HG02938 (cell line): ENCODE results near the gene NXPE3.
"Not testable (repeated sequence)": the region's sequence is repeated elsewhere in the genome, so short reads cannot be mapped to it uniquely, and the experiment has no call there.

Source experiments
- ATAC-seq: cut with Tn5 transposase; IDR thresholded peaks from one replicate; pipeline ENCODE4 v1.9.1; 2021; ENCODE audit warnings: mild to moderate bottlenecking, moderate library complexity; ENCODE audit not compliant: unreplicated experiment

The NXPE3 gene

GRCh38 chr3:101851072-101851770 lies 72.2 kb downstream of the NXPE3 start:
- no peak for ATAC-seq

DNA sequence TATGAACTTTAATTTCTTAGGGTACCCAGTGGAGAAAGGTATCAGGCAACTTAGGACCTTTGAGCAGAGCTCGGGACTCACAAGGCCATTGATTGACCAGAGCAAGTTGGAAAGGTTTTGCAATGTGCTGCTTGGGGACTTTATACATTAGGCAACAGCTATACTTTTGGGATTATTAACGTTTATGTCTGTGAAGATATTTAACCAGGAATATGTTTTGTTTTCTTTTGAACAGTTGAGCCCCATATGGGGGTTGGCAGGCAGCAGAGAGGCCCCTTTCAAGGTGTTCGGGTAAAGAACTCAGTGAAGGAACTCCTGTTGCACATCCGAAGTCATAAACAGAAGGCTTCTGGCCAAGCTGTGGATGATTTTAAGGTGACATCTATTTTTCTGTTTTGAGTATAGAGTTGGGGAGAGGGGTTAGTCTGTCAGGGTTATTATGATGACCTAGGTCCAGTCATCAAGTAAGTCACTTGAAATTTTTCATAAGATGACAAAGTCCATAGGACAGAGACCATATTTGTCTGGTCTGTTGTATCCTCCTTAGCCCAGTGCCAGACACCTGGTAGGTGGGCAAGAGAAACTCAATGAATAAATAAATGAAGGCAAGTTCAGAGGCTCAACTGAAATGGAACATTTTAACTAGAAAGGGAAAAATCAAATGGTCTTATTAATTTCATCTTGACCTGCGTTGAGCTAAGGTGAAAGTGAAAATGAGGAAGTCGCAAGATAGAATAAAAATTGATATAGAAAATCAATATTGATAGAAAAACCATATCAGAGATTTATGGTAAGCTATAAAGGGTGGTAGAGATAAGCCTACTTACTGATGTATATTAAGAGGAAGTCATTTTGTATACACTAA lies 73.1 kb downstream of the NXPE3 start:
- no peak for ATAC-seq

DNA sequence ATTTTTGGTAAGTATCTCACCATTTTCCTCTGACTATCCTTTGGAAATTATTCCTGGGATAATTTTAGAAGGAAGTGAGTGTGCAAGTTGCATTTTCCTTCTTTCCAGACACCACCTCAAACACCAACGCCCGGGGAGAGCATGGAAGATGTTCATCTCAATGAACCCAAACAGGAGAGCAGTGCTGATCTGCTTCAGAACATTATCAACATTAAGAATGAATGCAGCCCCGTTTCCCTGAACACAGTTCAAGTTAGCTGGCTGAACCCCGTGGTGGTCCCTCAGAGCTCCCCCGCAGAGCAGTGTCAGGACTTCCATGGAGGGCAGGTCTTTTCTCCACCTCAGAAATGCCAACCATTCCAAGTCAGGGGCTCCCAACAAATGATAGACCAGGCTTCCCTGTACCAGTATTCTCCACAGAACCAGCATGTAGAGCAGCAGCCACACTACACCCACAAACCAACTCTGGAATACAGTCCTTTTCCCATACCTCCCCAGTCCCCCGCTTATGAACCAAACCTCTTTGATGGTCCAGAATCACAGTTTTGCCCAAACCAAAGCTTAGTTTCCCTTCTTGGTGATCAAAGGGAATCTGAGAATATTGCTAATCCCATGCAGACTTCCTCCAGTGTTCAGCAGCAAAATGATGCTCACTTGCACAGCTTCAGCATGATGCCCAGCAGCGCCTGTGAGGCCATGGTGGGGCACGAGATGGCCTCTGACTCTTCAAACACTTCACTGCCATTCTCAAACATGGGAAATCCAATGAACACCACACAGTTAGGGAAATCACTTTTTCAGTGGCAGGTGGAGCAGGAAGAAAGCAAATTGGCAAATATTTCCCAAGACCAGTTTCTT lies 74.2 kb downstream of the NXPE3 start:
- ATAC-seq, result no peak

GRCh38 chr3:101853982-101854381 lies 75.0 kb downstream of the NXPE3 start:
- ATAC-seq, result no peak

DNA sequence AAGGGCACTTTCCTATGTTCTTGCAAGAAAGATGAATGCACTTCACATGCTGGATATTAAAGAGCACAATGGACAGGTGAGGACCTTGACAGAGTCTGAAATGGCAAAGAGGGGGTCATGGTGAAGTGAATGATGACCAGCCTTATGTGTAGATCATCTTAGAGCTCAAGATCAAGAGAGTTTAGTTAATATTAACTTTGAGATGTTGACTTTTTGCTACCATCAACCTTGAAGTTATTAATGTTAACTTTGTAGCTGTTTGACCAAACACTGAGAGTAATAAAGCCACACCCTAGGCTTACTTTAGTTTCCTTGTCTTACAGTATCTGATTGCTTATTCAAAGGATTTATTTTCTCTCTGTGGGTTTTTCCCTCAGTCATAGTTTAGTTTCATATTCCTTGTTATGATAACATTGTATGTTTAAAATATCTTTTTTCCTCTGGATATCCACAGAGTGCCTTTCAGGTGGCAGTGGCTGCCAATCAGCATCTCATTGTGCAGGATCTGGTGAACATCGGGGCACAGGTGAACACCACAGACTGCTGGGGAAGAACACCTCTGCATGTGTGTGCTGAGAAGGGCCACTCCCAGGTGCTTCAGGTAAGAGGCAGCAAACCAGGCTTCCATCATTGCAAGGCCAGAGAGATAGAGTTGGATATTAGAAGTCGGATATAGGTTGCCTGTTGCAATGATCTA lies 75.7 kb downstream of the NXPE3 start:
- no peak for ATAC-seq

DNA sequence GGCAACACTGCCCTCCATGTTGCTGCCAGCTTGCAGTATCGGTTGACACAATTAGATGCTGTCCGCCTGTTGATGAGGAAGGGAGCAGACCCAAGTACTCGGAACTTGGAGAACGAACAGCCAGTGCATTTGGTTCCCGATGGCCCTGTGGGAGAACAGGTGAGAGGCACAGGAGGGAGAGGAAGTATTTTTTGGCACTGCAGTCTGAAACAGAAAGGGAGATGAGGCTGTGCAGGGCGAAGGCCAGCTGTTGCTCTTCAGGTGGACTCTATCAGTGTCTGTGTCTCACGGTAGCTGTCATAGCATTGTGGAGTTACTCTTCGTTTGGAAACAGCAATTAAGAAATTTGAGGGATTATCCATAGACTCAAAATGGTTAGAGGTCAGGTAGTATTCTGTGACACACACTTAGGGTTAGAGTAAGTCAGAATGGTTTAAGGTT lies 78.3 kb downstream of the NXPE3 start:
- no peak for ATAC-seq

GRCh38 chr3:101858464-101859030 lies 79.5 kb downstream of the NXPE3 start:
- no peak for ATAC-seq

DNA sequence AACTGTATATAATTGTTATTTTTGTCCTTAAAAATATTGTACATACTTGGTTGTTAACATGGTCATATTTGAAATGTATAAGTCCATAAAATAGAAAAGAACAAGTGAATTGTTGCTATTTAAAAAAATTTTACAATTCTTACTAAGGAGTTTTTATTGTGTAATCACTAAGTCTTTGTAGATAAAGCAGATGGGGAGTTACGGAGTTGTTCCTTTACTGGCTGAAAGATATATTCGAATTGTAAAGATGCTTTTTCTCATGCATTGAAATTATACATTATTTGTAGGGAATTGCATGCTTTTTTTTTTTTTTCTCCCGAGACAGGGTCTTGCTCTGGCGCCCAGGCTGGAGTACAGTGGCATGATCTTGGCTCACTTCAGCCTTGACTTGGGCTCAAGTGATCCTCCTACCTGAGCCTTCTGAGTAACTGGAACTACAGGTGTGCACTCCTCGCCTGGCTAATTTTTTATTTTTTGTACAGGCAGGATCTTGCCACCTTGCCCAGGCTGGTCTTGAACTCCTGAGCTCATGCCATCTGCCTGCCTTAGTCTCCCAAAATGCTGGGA lies 81.0 kb downstream of the NXPE3 start:
- ATAC-seq, result no peak

DNA sequence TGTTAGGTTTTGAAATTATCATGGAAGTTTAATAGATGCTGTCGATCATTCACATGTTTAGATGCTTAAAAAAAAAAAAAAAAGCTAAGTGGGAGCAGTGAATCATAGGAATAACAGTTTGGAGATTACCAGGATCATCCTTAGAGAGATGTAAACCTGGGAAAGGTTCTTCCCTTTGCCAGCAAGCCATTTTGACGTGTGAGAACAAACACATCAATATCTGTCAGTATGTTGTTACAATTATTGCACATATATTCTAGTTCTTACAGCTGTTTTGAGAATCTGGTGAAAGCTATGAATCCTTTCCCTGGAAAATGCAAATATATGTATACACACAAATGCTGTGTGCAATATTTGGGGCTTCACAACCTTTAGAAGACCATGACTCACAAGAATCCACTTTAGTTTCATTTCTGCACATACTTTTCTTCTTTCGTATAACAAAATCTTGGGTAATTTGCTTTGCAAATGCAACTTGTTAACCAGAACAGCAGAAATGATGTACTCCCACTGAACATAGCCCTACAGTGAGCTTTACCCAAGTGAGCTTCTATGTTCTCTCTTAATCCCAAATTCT lies 82.3 kb downstream of the NXPE3 start:
- no peak for ATAC-seq

- ATAC-seq, result no peak
Measured at GRCh38 chr3:101861789-101862415, 82.9 kb downstream of the NXPE3 start.

GRCh38 chr3:101862416-101863165 lies 83.6 kb downstream of the NXPE3 start:
- no peak for ATAC-seq

- not testable (repeated sequence) for ATAC-seq
Measured at GRCh38 chr3:101864926-101865325, 85.9 kb downstream of the NXPE3 start.

DNA sequence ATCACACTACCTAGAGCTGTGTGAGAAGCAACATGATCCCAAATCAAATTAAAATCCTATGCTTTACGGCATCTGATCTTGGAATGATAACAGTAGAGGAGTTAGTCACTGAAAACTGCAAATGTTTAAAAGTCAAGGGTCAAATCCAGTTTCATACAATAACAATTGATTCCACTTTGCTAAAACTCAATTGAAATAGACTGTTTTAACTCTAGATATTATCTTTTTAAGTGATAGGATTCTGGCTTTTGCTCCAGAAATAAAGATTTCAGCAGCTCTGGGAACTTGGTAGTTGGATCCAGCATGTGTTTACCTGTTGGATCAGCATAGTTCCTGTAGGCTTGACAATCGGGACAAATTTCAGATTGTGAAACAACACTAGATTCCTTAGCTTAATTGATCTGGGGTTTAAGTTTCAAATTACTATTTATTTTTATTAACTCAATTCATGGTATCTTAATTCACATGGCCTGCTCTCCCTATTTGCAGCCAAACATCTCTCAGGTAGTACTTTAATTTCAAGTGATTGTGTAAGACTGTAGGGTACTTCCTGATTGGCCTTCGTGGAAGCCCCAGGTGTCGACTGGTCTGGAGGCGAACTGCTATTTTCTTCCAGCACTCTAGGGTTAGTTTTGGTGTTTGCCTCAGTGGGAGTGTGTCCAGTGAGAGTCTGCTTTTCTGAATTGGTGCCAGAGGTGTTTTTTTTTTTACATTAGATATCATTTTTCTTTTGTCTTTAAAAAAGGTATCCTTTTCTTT lies 86.9 kb downstream of the NXPE3 start:
- no peak for ATAC-seq

- ATAC-seq, result no peak
Measured at GRCh38 chr3:101867511-101867910, 88.5 kb downstream of the NXPE3 start.

DNA sequence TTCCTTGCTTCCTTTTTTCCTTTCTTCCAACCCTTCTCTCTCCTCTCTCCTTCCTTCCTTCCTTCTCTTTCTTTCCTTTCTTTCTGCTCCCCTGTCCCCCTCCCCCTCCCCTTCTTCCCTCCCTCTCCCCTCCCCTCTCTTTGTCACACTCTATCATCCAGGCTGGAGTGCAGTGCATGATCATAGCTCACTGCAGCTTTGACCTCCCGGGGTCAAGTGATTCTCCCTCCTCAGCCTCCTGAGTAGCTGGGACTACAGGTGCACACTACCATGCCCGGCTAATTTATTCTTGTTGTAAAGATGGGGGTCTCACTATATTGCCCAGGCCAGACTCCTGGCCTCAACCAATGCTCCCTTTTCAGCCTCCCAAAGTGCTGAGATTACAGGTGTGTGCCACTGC lies 89.0 kb downstream of the NXPE3 start:
- no peak for ATAC-seq

DNA sequence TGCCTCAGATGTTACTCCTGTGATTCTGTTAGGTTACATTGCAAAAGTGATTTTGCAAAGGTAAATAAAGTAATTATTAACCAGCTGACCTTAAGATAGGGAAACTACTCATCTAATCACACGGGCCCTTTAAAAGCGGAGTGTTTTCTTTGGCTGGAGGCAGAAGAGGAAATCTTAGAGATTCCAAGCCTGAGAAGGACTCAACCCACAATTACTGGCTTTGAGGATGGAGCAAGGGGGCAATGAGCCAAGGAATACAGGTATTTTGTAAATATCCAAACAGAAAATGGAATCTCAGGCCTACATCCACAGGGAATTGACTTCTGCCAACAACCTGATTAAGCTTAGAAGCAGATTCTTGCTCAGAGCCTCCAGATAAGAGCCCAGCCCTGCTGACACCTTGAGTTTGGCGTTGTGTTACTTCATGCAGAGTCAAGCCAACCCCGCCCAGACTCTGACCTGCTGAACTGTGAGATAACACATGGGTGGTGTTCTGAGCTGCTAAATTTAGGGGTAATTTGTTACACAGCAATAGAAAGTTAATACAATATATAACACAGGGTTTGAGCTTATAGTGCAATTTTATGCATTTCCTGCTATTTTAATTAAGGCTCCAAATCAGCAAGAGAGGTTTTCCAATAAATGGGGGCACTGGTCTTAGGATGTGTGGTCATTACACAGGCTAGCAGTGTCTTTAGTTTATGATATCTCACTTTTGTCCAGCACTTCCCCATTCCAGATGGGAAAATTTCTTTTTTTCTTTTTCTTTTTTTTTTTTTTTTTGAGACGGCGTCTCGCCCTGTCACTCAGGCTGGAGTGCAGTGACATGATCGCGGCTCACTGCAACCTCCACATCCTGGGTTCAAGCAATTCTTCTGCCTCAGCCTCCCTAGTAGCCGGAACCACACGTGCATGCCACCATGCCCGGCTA lies 89.8 kb downstream of the NXPE3 start:
- no peak for ATAC-seq

GRCh38 chr3:101870138-101870537 lies 91.1 kb downstream of the NXPE3 start:
- ATAC-seq, result no peak
